ENCODE results near the gene ALK.

The ALK gene

GRCh38 chr2:29440921-29441623, 480.3 kb downstream of the ALK start:
- DNase-seq: no peak

- DNase-seq: no peak
These were observed 487.5 kb downstream of the ALK start for GRCh38 chr2:29433920-29434319.

GRCh38 chr2:29433128-29433527, 488.3 kb downstream of the ALK start:
- DNase-seq: no peak

- no peak for DNase-seq
These were observed 489.9 kb downstream of the ALK start for GRCh38 chr2:29431485-29431884.

- peak; percentile 55 for DNase-seq
These were observed 490.8 kb downstream of the ALK start for GRCh38 chr2:29430382-29431112.

- DNase-seq: no peak
These were observed 495.0 kb downstream of the ALK start for GRCh38 chr2:29426354-29426753.

- no peak for DNase-seq
These were observed 495.5 kb downstream of the ALK start for GRCh38 chr2:29425866-29426265.

- no peak for DNase-seq
These were observed 498.2 kb downstream of the ALK start for GRCh38 chr2:29423061-29423666.

- DNase-seq: peak; percentile 11
These were observed 500.2 kb downstream of the ALK start for GRCh38 chr2:29420999-29421782.

GRCh38 chr2:29420464-29420863, 500.9 kb downstream of the ALK start:
- DNase-seq: no peak

- DNase-seq: no peak
These were observed 503.8 kb downstream of the ALK start for GRCh38 chr2:29417630-29418029.

- no peak for DNase-seq
These were observed 509.0 kb downstream of the ALK start for GRCh38 chr2:29412197-29412925.

- no peak for DNase-seq
These were observed 515.7 kb downstream of the ALK start for GRCh38 chr2:29405707-29406106.

GRCh38 chr2:29405266-29405665, 516.1 kb downstream of the ALK start:
- no peak for DNase-seq

GRCh38 chr2:29401994-29402393, 519.4 kb downstream of the ALK start:
- DNase-seq: no peak

- no peak for DNase-seq
These were observed 520.3 kb downstream of the ALK start for GRCh38 chr2:29400930-29401653.

GRCh38 chr2:29398384-29399237, 522.8 kb downstream of the ALK start:
- peak; percentile 16 for DNase-seq

GRCh38 chr2:29397713-29398112, 523.7 kb downstream of the ALK start:
- no peak for DNase-seq

GRCh38 chr2:29397039-29397438, 524.3 kb downstream of the ALK start:
- DNase-seq: no peak

GRCh38 chr2:29394981-29395350, 526.4 kb downstream of the ALK start:
- DNase-seq: no peak

Measured in NCI-H2029 (cell line).